K562 (cell line): Measurements from ENCODE around the gene ANAPC2.

Experiments
- EP300 ChIP-seq: IDR thresholded peaks from 2 replicates; pipeline ENCODE4 v1.6.1; 2012; ENCODE audit warnings: low read length, improper control_type of control experiment
- POLR2A ChIP-seq: fragments of 450-650 bp; conservative IDR thresholded peaks from 2 replicates; pipeline ENCODE4 v1.6.1; 2016
- RERE ChIP-seq: sonication (generic); formaldehyde crosslinking; IDR thresholded peaks from 2 replicates; pipeline ENCODE4 v1.8.0; 2023; ENCODE audit warnings: missing genetic modification reagents, mild to moderate bottlenecking, borderline replicate concordance
- TAF1 ChIP-seq: IDR thresholded peaks from 2 replicates; pipeline ENCODE4 v1.6.1; 2011; ENCODE audit warnings: mild to moderate bottlenecking, low read length, moderate library complexity; ENCODE audit not compliant: insufficient read depth, control insufficient read depth, severe bottlenecking; ENCODE audit errors: extremely low read depth
- ZFP36 ChIP-seq: fragments of 150-350 bp; IDR thresholded peaks from 2 replicates; pipeline ENCODE4 v1.6.1; 2018; ENCODE audit warnings: low read length, low read depth; ENCODE audit not compliant: partially characterized antibody

GRCh38 chr9:137186385-137186784, 2.0 kb downstream of the ANAPC2 start:
- no peak for TF ChIP-seq RERE (CRISPR knock-in tag)
- no peak for TF ChIP-seq EP300
- no peak for TF ChIP-seq TAF1
- no peak for TF ChIP-seq ZFP36
- TF ChIP-seq POLR2A, result no peak
